GM12878 (cell line): Measurements from ENCODE around the gene TTYH3. TPM values are rescaled to one million over a fixed set of nuclear protein-coding genes. Genes with fewer than 3 reads are reported as not detected.

Experiments used
- ATAC-seq: fragments of 200-7000 bp; cut with Tn5 transposase; 3 replicates; pipeline ENCODE4 v1.9.1; 2020; ENCODE audit warnings: mild to moderate bottlenecking, moderate library complexity
- BruUV-seq: library from RNA; stranded (reverse); fragments of 400-500 nt; replicated peaks from 2 replicates; lab custom pipeline; 2021; lab: Mats Ljungman, UMichigan
- CTCF ChIA-PET: fragments of 300-600 bp; sonication (Branson Sonifier 250); formaldehyde crosslinking; extraction: SDS; loops from one replicate; lab custom pipeline; 2021; ENCODE audit warnings: inconsistent platforms; lab: Yijun Ruan, JAX
- POLR2A ChIA-PET: fragments of 350-600 bp; formaldehyde crosslinking; extraction: SDS; loops from one replicate; lab custom pipeline; 2021; ENCODE audit warnings: inconsistent platforms; lab: Charles Lee
- RAD21 ChIA-PET: fragments of 300-600 bp; sonication (Branson Sonifier 250); formaldehyde crosslinking; loops from one replicate; lab custom pipeline; 2023; ENCODE audit warnings: antibody characterized with exemption; ENCODE audit not compliant: unreplicated experiment; lab: Charles Lee
- SMC1A ChIA-PET: fragments of 300-600 bp; sonication (Branson Sonifier 250); formaldehyde crosslinking; loops from one replicate; lab custom pipeline; 2023; ENCODE audit not compliant: unreplicated experiment, uncharacterized antibody; lab: Charles Lee
- DNase-seq: peaks from one replicate; pipeline ENCODE4 v3.0.0-alpha.2; 2011; ENCODE audit warnings: low read depth, low spot score
- FAIRE-seq: peaks from 3 replicates; lab custom pipeline; 2011; peaks lifted over from hg19 to GRCh38; lab: Jason Lieb, UNC
- H2AFZ ChIP-seq: 2 replicates; pipeline ENCODE4 v1.6.0; 2011; ENCODE audit warnings: low read depth, low read length, control low read depth; ENCODE audit not compliant: control insufficient read depth
- H3K27ac ChIP-seq: 2 replicates; pipeline ENCODE4 v1.5.1; 2011; ENCODE audit warnings: control low read depth; ENCODE audit not compliant: control insufficient read depth, insufficient read depth
- H3K27me3 ChIP-seq, 2 experiments: replicated peaks in 1 of 2; 2 replicates each; pipeline versions ENCODE4 v1.6.0 to v1.6.1; 2011; ENCODE audit warnings: low read length in 1 of 2; ENCODE audit not compliant: control insufficient read depth in 2 of 2, insufficient read depth in 2 of 2
- H3K36me3 ChIP-seq, 2 experiments: 2 replicates each; pipeline ENCODE4 v1.5.1; 2011; ENCODE audit warnings: low read length in 1 of 2; ENCODE audit not compliant: control insufficient read depth in 2 of 2, insufficient read depth in 2 of 2
- H3K4me1 ChIP-seq: 2 replicates; pipeline ENCODE4 v1.6.1; 2011; ENCODE audit warnings: mild to moderate bottlenecking, low read length, moderate library complexity, mixed read lengths; ENCODE audit not compliant: control insufficient read depth, insufficient read depth
- H3K4me2 ChIP-seq: 2 replicates; pipeline ENCODE4 v1.6.0; 2011; ENCODE audit warnings: control low read depth; ENCODE audit not compliant: control insufficient read depth, insufficient read depth
- H3K4me3 ChIP-seq: fragments of 200-600 bp; sonication (generic); 2 replicates; pipeline ENCODE4 v1.5.1; 2016
- H3K79me2 ChIP-seq: 2 replicates; pipeline ENCODE4 v1.6.0; 2011; ENCODE audit warnings: low read length; ENCODE audit not compliant: control insufficient read depth, insufficient read depth
- H3K9ac ChIP-seq: 2 replicates; pipeline ENCODE4 v1.8.0; 2011; ENCODE audit warnings: low read length, control low read depth, mixed read lengths; ENCODE audit not compliant: control insufficient read depth, insufficient read depth
- H3K9me3 ChIP-seq: replicated peaks from 3 replicates; pipeline ENCODE4 v1.5.1; 2011; ENCODE audit warnings: mild to moderate bottlenecking, low read length; ENCODE audit not compliant: control insufficient read depth, insufficient read depth
- H4K20me1 ChIP-seq: 2 replicates; pipeline ENCODE4 v1.6.0; 2011; ENCODE audit not compliant: control insufficient read depth, insufficient read depth
- ASH2L ChIP-seq: fragments of 300-600, 200-600 bp; sonication (generic); IDR thresholded peaks from 2 replicates; pipeline ENCODE4 v1.6.1; 2017; ENCODE audit warnings: low read depth, mild to moderate bottlenecking, borderline replicate concordance
- CBX3 ChIP-seq: fragments of 200-600 bp; sonication (generic); IDR thresholded peaks from 2 replicates; pipeline ENCODE4 v1.6.1; 2016; ENCODE audit warnings: low read depth, borderline replicate concordance
- CUX1 ChIP-seq: IDR thresholded peaks from 2 replicates; pipeline ENCODE4 v1.6.1; 2012; ENCODE audit warnings: improper control_type of control experiment, low read depth, low read length; ENCODE audit not compliant: insufficient replicate concordance
- ESRRA ChIP-seq: IDR thresholded peaks from 2 replicates; pipeline ENCODE4 v1.6.1; 2012; ENCODE audit warnings: mild to moderate bottlenecking, low read length, improper control_type of control experiment
- HDGF ChIP-seq: fragments of 450-650 bp; IDR thresholded peaks from 2 replicates; pipeline ENCODE4 v1.6.1; 2016; ENCODE audit warnings: antibody characterized with exemption
- NFYA ChIP-seq: IDR thresholded peaks from 2 replicates; pipeline ENCODE4 v1.6.1; 2011; ENCODE audit warnings: low read depth, mild to moderate bottlenecking, low read length, improper control_type of control experiment, borderline replicate concordance
- PAX8 ChIP-seq: fragments of 450-650 bp; IDR thresholded peaks from 2 replicates; pipeline ENCODE4 v1.6.1; 2017; ENCODE audit warnings: mild to moderate bottlenecking, moderate library complexity
- POLR2AphosphoS5 ChIP-seq: IDR thresholded peaks from 2 replicates; pipeline ENCODE4 v1.6.1; 2011; ENCODE audit warnings: mild to moderate bottlenecking, low read length, inconsistent platforms
- RAD51 ChIP-seq: fragments of 450-650 bp; IDR thresholded peaks from 2 replicates; pipeline ENCODE4 v1.6.1; 2016; ENCODE audit warnings: moderate library complexity, mild to moderate bottlenecking, inconsistent platforms
- SIX5 ChIP-seq: IDR thresholded peaks from 2 replicates; pipeline ENCODE4 v1.6.1; 2011; ENCODE audit warnings: mild to moderate bottlenecking, low read depth, low read length, moderate library complexity; ENCODE audit not compliant: severe bottlenecking
- SRF ChIP-seq, 2 experiments: IDR thresholded peaks; 2 replicates each; pipeline ENCODE4 v1.6.1; 2011; ENCODE audit warnings: low read depth in 2 of 2, low read length in 2 of 2, mild to moderate bottlenecking in 1 of 2, moderate library complexity in 1 of 2
- SUPT20H ChIP-seq: IDR thresholded peaks from 2 replicates; pipeline ENCODE4 v1.6.1; 2011; ENCODE audit warnings: low read depth, mild to moderate bottlenecking, low read length, moderate library complexity, borderline replicate concordance; ENCODE audit not compliant: control insufficient read depth
- ZBTB33 ChIP-seq: fragments of 450-650 bp; IDR thresholded peaks from 2 replicates; pipeline ENCODE4 v1.6.1; 2017; ENCODE audit warnings: mild to moderate bottlenecking
- ZNF622 ChIP-seq: fragments of 450-650 bp; IDR thresholded peaks from 2 replicates; pipeline ENCODE4 v1.6.1; 2017; ENCODE audit warnings: mild to moderate bottlenecking, inconsistent platforms
- WGBS: methylation state at CpG from one replicate; pipeline ENCODE4 v1.1.6; 2016; ENCODE audit warnings: low lambda C conversion rate; ENCODE audit not compliant: insufficient replicate concordance, insufficient coverage; ENCODE audit errors: missing lambda C conversion rate; 5-methylcytosine and 5-hydroxymethylcytosine counted together
- in situ Hi-C: fragments of 300-500 bp; cut with MboI; formaldehyde crosslinking; loops from 9 replicates; pipeline ENCODE4 v1.14.3; 2018; ENCODE audit warnings: mixed read lengths
- intact Hi-C: fragments of 100-400 bp; cut with micrococcal nuclease; formaldehyde crosslinking; loops from one replicate; pipeline ENCODE4 v1.14.2; 2022; ENCODE audit not compliant: unreplicated experiment
- polyA plus RNA-seq, 11 experiments: library from polyadenylated mRNA; depleted of rRNA in 4 of 11; unstranded in 6 of 11; stranded (reverse) in 5 of 11; fragments of >200 nt; fragmentation: Nextera tagmentation in 4 of 11; fragmentation: Illumina TruSeq in 1 of 11; extraction: Ambion mirVana in 4 of 11; extraction: Trizol in 1 of 11; gene quantifications; 1 replicate in 1 of 11; 2 replicates in 10 of 11; pipeline versions ENCODE4 v1.2.1 to v1.2.3, GENCODE V29; 2011 to 2016; ENCODE audit warnings: inconsistent platforms in 2 of 11, missing spikeins in 2 of 11, low read depth in 1 of 11
- total RNA-seq, 4 experiments: library from RNA; depleted of rRNA in 3 of 4; stranded (reverse); fragments of >200 nt in 3 of 4; fragmentation: Illumina TruSeq in 1 of 4; extraction: Trizol in 1 of 4; gene quantifications; 2 replicates each; pipeline versions ENCODE4 v1.2.1 to v1.2.3, GENCODE V29; 2013 to 2021
- TF ChIP-seq, protein P1 (sequence below): IDR thresholded peaks from 2 replicates; pipeline ENCODE4 v1.6.1; 2012; ENCODE audit warnings: low read depth, low read length, improper control_type of control experiment
- TF ChIP-seq, protein P2 (sequence below): fragments of 450-650 bp; IDR thresholded peaks from 2 replicates; pipeline ENCODE4 v1.6.1; 2016; ENCODE audit warnings: mild to moderate bottlenecking

Gene TTYH3
- total and polyA plus RNA-seq, 10 of the 15 experiments (the other 5 are each of a cell fraction or from before 2014, with no cell fraction given) = 0.79 to 71.4 (median 10.5) TPM

GRCh38 chr7:2585446-2585845 lies 46.3 kb upstream of the TTYH3 start:
- no peak overlapping the region for H3K27ac ChIP-seq
- ChIA-PET RAD21 (no interaction called here), CTCF (interaction anchor here (1.2 kb wide), 1 partner anchor 18 kb away, joined by 3 read pairs; no protein-coding TSS in a partner anchor), POLR2A (interaction anchor here (0.8 kb wide), 1 partner anchor 22 kb away, joined by 5 read pairs; no protein-coding TSS in a partner anchor), SMC1A (no interaction called here)
- H3K4me2 ChIP-seq = no peak overlapping the region
- H3K9ac ChIP-seq = no peak overlapping the region
- H3K4me3 ChIP-seq = no peak overlapping the region
- WGBS = 79% methylated on average over 19 of the region's 19 CpGs
- H3K79me2 ChIP-seq = no peaks in the 10 kb centered on the region
- H4K20me1 ChIP-seq = no peaks in the 10 kb centered on the region
- no peaks in the 10 kb centered on the region for H3K9me3 ChIP-seq
- FAIRE-seq (no peak), ATAC-seq (no peak), DNase-seq (no peak)
- intact Hi-C loops = no loop called here
- BruUV-seq = no TSS peak
- peaks cover 1 to 3% of the 10 kb centered on the region in 2 experiments; a peak in 2 of 4 replicates for H3K36me3 ChIP-seq
- no peaks in the 10 kb centered on the region for H3K4me1 ChIP-seq
- no peak for TF ChIP-seq PAX8
- TF ChIP-seq RAD51 = no peak
- TF ChIP-seq SRF (IDR thresholded peaks at IDR 0.05; ENCODE audit: low read depth in 2 of 2, low read length in 2 of 2) = no peak
- TF ChIP-seq ASH2L = no peak
- TF ChIP-seq NFYA = no peak
- no peak for TF ChIP-seq ESRRA
- no peak for TF ChIP-seq SUPT20H
- TF ChIP-seq ZBTB33 = no peak
- TF ChIP-seq, protein P1, sequence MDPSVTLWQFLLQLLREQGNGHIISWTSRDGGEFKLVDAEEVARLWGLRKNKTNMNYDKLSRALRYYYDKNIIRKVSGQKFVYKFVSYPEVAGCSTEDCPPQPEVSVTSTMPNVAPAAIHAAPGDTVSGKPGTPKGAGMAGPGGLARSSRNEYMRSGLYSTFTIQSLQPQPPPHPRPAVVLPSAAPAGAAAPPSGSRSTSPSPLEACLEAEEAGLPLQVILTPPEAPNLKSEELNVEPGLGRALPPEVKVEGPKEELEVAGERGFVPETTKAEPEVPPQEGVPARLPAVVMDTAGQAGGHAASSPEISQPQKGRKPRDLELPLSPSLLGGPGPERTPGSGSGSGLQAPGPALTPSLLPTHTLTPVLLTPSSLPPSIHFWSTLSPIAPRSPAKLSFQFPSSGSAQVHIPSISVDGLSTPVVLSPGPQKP = no peak
- TF ChIP-seq ZNF622 = no peak
- TF ChIP-seq, protein P2, sequence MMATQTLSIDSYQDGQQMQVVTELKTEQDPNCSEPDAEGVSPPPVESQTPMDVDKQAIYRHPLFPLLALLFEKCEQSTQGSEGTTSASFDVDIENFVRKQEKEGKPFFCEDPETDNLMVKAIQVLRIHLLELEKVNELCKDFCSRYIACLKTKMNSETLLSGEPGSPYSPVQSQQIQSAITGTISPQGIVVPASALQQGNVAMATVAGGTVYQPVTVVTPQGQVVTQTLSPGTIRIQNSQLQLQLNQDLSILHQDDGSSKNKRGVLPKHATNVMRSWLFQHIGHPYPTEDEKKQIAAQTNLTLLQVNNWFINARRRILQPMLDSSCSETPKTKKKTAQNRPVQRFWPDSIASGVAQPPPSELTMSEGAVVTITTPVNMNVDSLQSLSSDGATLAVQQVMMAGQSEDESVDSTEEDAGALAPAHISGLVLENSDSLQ = no peak
- TF ChIP-seq POLR2AphosphoS5 = no peak
- no peak for TF ChIP-seq CBX3
- TF ChIP-seq CUX1 = no peak
- TF ChIP-seq SIX5 = no peak
- no peak for TF ChIP-seq HDGF
- TF ChIP-seq, all 136 proteins: peak for 0
- in situ Hi-C loops = no loop called here
- no peak overlapping the region for H2AFZ ChIP-seq
- no peaks in the 10 kb centered on the region for H3K27me3 ChIP-seq
